Middle frontal gyrus (tissue), 1 donor: ENCODE results near the gene DIP2C.
"Not testable (repeated sequence)": the region's sequence is repeated elsewhere in the genome, so short reads cannot be mapped to it uniquely, and the experiment has no call there.

Experiments used
- DNase-seq: peaks from one replicate; pipeline ENCODE4 v3.0.0-alpha.2; 2015; ENCODE audit warnings: low spot score; ENCODE audit errors: extremely low spot score

Gene DIP2C

DNA sequence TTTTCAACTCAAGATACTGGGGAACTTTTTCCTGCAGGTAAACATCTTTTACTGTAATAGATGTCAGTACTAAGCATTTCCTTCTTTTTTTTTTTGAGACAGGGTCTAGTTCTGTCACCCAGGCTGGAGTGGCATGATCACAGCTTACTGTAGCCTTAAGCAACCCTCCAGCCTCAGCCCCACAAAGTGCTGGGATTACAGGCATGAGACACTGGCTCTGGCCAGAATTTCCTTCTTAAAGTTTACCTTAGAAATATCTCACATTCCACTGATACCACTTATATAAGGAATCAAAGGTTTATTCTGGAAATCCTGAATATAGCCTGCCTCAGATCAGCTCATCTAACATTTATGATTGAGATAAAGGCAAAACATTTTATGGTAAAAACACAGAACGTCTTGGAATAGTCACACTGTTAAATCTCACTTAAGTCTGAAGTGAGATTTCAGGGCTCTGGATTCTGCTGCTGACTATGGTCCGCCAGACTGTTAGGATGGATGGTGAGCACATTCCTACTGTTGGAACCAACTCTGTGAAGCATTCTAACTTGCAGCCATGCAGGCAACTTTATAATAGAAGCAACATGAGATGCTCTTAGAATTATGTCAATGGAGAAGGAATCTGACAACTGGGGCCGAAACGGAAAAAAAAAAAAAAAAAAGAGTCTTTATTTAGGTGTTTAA is 402.3 kb downstream of the DIP2C start:
- no peak for DNase-seq

DNA sequence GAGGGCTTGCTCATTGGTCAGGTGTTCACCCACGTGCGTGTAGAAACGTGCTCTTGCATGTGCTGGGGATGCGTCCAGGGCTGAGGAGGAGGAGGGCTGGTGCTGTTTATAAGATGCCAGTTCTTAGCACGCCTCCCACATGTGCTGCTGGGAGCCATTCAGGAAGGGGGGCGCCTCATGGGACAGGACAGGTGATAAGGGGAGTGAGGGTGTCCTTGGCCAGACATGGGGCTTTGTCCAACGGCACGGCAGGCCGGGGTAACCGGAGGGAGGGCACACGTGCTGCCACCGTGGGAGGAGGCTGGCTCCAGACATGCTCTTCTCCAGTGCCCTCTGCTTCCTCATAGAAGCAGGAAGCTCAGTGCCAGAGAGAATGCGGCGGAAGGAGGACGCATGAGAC is 404.3 kb downstream of the DIP2C start:
- no peak for DNase-seq

- DNase-seq = no peak
Measured at GRCh38 chr10:283916-284356, 405.5 kb downstream of the DIP2C start.

- DNase-seq = no peak
Measured at GRCh38 chr10:283140-283479, 406.4 kb downstream of the DIP2C start.

- no peak for DNase-seq
Measured at GRCh38 chr10:282294-283139, 407.0 kb downstream of the DIP2C start.

GRCh38 chr10:279655-280054 is 409.8 kb downstream of the DIP2C start:
- no peak for DNase-seq

DNA sequence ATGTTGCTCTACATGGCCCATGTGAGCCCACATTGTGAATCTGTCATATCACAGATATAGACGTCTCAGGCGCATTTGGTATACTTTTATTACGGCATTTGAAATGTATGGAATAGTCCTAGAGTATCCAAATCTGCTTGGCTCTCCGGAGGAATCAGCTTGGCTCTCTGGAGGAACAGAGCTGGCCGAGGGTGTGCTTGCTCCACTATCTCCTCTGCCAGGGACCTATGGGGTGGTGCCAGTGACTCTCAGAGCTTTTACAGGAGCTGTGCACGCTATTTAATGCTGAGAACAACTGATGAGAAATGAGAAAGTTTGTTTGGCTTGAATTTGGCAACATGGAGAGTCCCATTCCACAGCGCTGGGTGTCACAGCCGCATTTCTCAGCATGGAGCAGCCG is 410.2 kb downstream of the DIP2C start:
- DNase-seq = no peak

- no peak for DNase-seq
Measured at GRCh38 chr10:278707-279106, 410.8 kb downstream of the DIP2C start.

- DNase-seq = no peak
Measured at GRCh38 chr10:277963-278362, 411.5 kb downstream of the DIP2C start.

DNA sequence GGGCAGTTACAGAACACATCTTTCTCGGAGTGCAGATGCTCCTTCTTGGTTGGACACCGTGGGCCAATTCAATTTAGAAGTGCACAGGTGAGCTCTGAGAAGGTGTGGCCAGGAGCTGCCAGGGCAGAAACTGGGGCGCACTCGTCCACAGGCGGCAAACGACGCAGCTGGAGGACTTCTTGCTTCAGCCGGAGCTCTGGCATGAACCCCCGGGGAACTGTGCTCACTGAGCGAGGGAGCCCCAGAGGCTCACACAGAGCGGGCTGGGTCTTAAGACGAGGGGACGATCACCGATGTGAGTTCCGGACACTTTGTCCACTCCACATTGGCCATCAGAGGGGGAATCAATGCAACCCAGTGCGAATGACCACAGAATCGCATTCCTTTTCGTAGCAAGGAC is 413.8 kb downstream of the DIP2C start:
- DNase-seq = no peak

DNA sequence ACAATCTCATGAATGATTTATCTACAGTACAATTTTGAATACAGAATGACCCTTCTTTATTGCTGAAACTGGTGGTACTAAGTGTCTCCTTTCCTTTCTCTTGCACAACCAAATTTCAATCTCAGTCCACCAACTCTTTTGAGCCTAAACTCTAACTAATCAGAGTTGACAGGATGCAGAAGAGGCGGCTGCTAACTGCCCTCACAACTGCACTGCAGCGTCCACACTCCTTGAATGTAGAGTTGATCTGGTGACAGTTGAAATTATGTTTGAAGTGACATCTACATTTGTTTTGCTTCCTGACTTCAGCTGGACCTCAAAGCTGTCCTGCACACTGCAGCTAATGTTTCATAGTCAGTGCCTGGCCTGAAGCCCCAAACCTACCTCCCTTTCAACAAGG is 414.6 kb downstream of the DIP2C start:
- no peak for DNase-seq

- no peak for DNase-seq
Measured at GRCh38 chr10:273088-273487, 416.4 kb downstream of the DIP2C start.

DNA sequence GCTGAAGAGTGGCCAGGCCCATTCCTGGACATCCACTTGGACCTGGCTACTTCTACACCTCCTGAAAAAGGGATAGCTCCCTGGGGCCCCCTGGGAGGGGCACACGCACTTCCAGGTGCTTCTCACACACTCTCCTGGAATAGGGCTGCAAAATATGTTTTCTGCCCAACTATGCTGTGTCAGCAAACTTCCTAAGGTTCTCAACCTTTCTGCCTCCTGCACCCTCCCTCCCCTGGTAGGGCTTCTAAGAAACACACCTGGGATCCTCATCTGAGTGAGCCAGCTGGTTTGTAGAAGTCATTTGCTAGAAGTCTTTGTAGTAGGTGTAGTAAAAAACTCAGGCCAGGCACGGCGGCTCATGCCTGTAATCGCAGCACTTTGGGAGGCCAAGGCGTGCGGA is 417.7 kb downstream of the DIP2C start:
- DNase-seq = no peak

DNA sequence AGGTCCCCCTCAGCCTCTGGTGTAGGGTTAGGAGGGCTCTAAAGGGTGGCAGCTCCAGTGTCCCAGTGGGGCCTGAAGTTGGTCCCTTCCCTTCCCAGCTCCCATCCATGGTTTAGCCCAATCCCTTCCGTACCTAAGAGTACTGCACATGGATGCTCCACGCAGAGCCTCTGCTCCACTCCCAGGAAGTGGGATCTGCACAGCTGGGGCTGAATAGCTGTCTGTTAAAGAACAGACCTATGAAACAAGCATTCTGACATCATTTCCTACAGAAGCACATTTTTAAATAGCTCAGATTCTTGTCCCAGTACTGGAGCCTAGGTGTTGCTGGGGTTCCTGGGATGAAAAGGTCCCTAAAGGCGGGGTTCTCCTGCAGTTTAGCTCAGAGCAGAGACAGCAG is 418.3 kb downstream of the DIP2C start:
- DNase-seq = no peak

- no peak for DNase-seq
Measured at GRCh38 chr10:269440-270074, 419.9 kb downstream of the DIP2C start.

- DNase-seq = no peak
Measured at GRCh38 chr10:267705-268104, 421.8 kb downstream of the DIP2C start.

GRCh38 chr10:266974-267425 is 422.5 kb downstream of the DIP2C start:
- no peak for DNase-seq

DNA sequence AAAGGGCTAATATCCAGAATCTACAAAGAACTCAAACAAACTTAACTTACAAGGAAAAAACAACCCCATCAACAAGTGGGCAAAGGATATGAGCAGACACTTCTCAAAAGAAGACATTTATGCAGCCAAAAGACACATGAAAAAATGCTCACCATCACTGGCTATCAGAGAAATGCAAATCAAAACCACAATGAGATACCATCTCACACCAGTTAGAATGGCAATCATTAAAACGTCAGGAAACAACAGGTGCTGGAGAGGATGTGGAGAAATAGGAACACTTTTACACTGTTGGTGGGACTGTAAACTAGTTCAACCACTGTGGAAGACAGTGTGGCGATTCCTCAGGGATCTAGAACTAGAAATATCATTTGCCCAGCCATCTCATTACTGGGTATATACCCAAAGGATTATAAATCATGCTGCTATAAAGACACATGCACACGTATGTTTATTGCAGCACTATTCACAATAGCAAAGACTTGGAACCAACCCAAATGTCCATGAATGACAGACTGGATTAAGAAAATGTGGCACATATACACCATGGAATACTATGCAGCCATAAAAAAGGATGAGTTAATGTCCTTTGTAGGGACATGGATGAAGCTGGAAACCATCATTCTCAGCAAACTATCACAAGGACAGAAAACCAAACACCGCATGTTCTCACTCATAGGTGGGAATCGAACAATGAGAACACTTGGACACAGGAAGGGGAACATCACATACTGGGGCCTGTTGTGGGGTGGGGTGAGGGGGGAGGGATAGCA is 423.5 kb downstream of the DIP2C start:
- DNase-seq = not testable (repeated sequence)

DNA sequence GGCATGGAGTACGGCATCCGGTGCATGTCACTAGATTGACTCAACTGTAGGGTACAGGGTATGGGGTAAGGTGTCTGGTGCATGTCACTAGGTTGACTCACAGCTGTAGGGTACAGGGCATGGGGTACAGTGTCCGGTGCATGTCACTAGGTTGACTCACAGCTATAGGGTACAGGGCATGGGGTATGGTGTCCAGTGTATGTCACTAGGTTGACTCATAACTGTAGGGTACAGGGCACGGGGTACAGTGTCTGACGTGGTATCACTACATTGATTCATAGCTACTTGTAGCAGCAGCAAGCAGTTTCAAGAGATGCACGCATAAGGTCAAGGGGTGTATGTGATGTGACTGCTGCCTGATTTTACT is 424.4 kb downstream of the DIP2C start:
- DNase-seq = not testable (repeated sequence)

- not testable (repeated sequence) for DNase-seq
Measured at GRCh38 chr10:264160-265073, 425.1 kb downstream of the DIP2C start.
